HG02870 (cell line): ENCODE results near the gene SYCP2L.
A peak's percentile ranks its signal among the peaks of the same experiment; 100 is the strongest.
"Not testable (repeated sequence)": the region's sequence is repeated elsewhere in the genome, so short reads cannot be mapped to it uniquely, and the experiment has no call there.

Experiments
- ATAC-seq: cut with Tn5 transposase; IDR thresholded peaks from one replicate; pipeline ENCODE4 v1.9.1; 2021; ENCODE audit warnings: mild to moderate bottlenecking, moderate library complexity; ENCODE audit not compliant: unreplicated experiment

The SYCP2L gene

GRCh38 chr6:10951675-10952282, 64.9 kb downstream of the SYCP2L start:
- no peak for ATAC-seq

GRCh38 chr6:10954590-10955010, 67.7 kb downstream of the SYCP2L start:
- peak; percentile 90 for ATAC-seq

GRCh38 chr6:10956776-10957175, 69.9 kb downstream of the SYCP2L start:
- ATAC-seq = no peak

GRCh38 chr6:10957414-10957886, 70.6 kb downstream of the SYCP2L start:
- no peak for ATAC-seq

GRCh38 chr6:10960171-10960570, 73.3 kb downstream of the SYCP2L start:
- no peak for ATAC-seq

GRCh38 chr6:10961837-10962236, 75.0 kb downstream of the SYCP2L start:
- no peak for ATAC-seq

GRCh38 chr6:10962673-10963072, 75.8 kb downstream of the SYCP2L start:
- no peak for ATAC-seq

GRCh38 chr6:10963113-10963512, 76.3 kb downstream of the SYCP2L start:
- ATAC-seq = no peak

- peak; percentile 84 for ATAC-seq
Measured at GRCh38 chr6:10964684-10965083, 77.8 kb downstream of the SYCP2L start.

- ATAC-seq = no peak
Measured at GRCh38 chr6:10968776-10969175, 81.9 kb downstream of the SYCP2L start.

GRCh38 chr6:10970731-10971130, 83.9 kb downstream of the SYCP2L start:
- no peak for ATAC-seq

- no peak for ATAC-seq
Measured at GRCh38 chr6:10972196-10972595, 85.3 kb downstream of the SYCP2L start.

- no peak for ATAC-seq
Measured at GRCh38 chr6:10976571-10976970, 89.7 kb downstream of the SYCP2L start.

- no peak for ATAC-seq
Measured at GRCh38 chr6:10977231-10977968, 90.5 kb downstream of the SYCP2L start.

- ATAC-seq = no peak
Measured at GRCh38 chr6:10979603-10980002, 92.8 kb downstream of the SYCP2L start.

GRCh38 chr6:10981409-10981808, 94.6 kb downstream of the SYCP2L start:
- ATAC-seq = no peak

GRCh38 chr6:10984959-10985358, 98.1 kb downstream of the SYCP2L start:
- not testable (repeated sequence) for ATAC-seq

GRCh38 chr6:10989587-10989986, 102.7 kb downstream of the SYCP2L start:
- no peak for ATAC-seq

GRCh38 chr6:10991115-10991514, 104.3 kb downstream of the SYCP2L start:
- ATAC-seq = no peak

- ATAC-seq = no peak
Measured at GRCh38 chr6:10993896-10994295, 107.0 kb downstream of the SYCP2L start.

GRCh38 chr6:10995114-10995707, 108.4 kb downstream of the SYCP2L start:
- ATAC-seq = no peak

- ATAC-seq = no peak
Measured at GRCh38 chr6:10999994-11000393, 113.1 kb downstream of the SYCP2L start.
